BE2C (cell line): ENCODE data around the gene TRPM2.

Experiments used
- DNase-seq: peaks from one replicate; pipeline ENCODE4 v3.0.0-alpha.2; 2020
- H3K27me3 ChIP-seq: fragments of 250-450 bp; sonication (Bioruptor Pico); 2 replicates; pipeline ENCODE4 v1.5.1; 2020; ENCODE audit warnings: mild to moderate bottlenecking
- H3K36me3 ChIP-seq: fragments of 250-450 bp; sonication (Bioruptor Pico); 2 replicates; pipeline ENCODE4 v1.5.1; 2020; ENCODE audit warnings: mild to moderate bottlenecking
- H3K4me1 ChIP-seq: fragments of 250-450 bp; sonication (Bioruptor Pico); 2 replicates; pipeline ENCODE4 v1.5.1; 2020
- H3K4me3 ChIP-seq: 2 replicates; pipeline ENCODE4 v1.5.1; 2011; ENCODE audit warnings: low read depth, low read length
- H3K9me3 ChIP-seq: fragments of 250-450 bp; sonication (Bioruptor Pico); 2 replicates; pipeline ENCODE4 v1.5.1; 2020
- CTCF ChIP-seq: IDR thresholded peaks from 2 replicates; pipeline ENCODE4 v1.5.1; 2012; ENCODE audit warnings: mild to moderate bottlenecking, low read depth, low read length

Gene TRPM2

GRCh38 chr21:44459712-44460440 lies 106.5 kb downstream of the TRPM2 start:
- Histone ChIP-seq H3K27me3 (peaks cover 7% of the 10 kb centered on the region), H3K36me3 (no peaks in the 10 kb centered on the region), H3K4me3 (no peak overlapping the region), H3K4me1 (no peaks in the 10 kb centered on the region), H3K9me3 (no peaks in the 10 kb centered on the region)
- no peak for TF ChIP-seq CTCF
- no peak for DNase-seq

GRCh38 chr21:44460441-44460755 lies 107.0 kb downstream of the TRPM2 start:
- Histone ChIP-seq H3K9me3 (no peaks in the 10 kb centered on the region), H3K27me3 (peaks cover 7% of the 10 kb centered on the region), H3K4me3 (no peak overlapping the region), H3K36me3 (no peaks in the 10 kb centered on the region), H3K4me1 (no peaks in the 10 kb centered on the region)
- DNase-seq = no peak
- TF ChIP-seq CTCF = no peak

GRCh38 chr21:44461005-44461404 lies 107.6 kb downstream of the TRPM2 start:
- Histone ChIP-seq H3K27me3 (peaks cover 4% of the 10 kb centered on the region), H3K9me3 (no peaks in the 10 kb centered on the region), H3K36me3 (no peaks in the 10 kb centered on the region), H3K4me3 (no peak overlapping the region), H3K4me1 (no peaks in the 10 kb centered on the region)
- no peak for TF ChIP-seq CTCF
- DNase-seq = no peak

- no peak for TF ChIP-seq CTCF
- no peak for DNase-seq
- H3K9me3 ChIP-seq = no peaks in the 10 kb centered on the region
- no peak overlapping the region for H3K4me3 ChIP-seq
- H3K36me3 ChIP-seq = no peaks in the 10 kb centered on the region
- no peaks in the 10 kb centered on the region for H3K4me1 ChIP-seq
- H3K27me3 ChIP-seq = peaks cover 3% of the 10 kb centered on the region; the same call in 1 of the 2 replicates
Observed at GRCh38 chr21:44461464-44462001, 108.1 kb downstream of the TRPM2 start.

- no peak for TF ChIP-seq CTCF
- H3K36me3 ChIP-seq = no peaks in the 10 kb centered on the region
- H3K27me3 ChIP-seq = no peaks in the 10 kb centered on the region
- H3K4me3 ChIP-seq = no peak overlapping the region
- no peak for DNase-seq
- H3K4me1 ChIP-seq = no peaks in the 10 kb centered on the region
- H3K9me3 ChIP-seq = no peaks in the 10 kb centered on the region
Observed at GRCh38 chr21:44462086-44462833, 108.8 kb downstream of the TRPM2 start.

- no peaks in the 10 kb centered on the region for H3K9me3 ChIP-seq
- no peaks in the 10 kb centered on the region for H3K36me3 ChIP-seq
- no peak overlapping the region for H3K4me3 ChIP-seq
- no peaks in the 10 kb centered on the region for H3K4me1 ChIP-seq
- DNase-seq = no peak
- no peak for TF ChIP-seq CTCF
- H3K27me3 ChIP-seq = no peaks in the 10 kb centered on the region
Observed at GRCh38 chr21:44462834-44463200, 109.4 kb downstream of the TRPM2 start.
